Activated effector memory CD4-positive, alpha-beta T cell treated with anti-CD3 and anti-CD28 coated beads, Interleukin-2, amount 50 U/mL, for 16 hours (primary cell): Measurements from ENCODE around the gene GTF2H4.
A peak's percentile ranks its signal among the peaks of the same experiment; 100 is the strongest.
"Not testable (repeated sequence)": the region's sequence is repeated elsewhere in the genome, so short reads cannot be mapped to it uniquely, and the experiment has no call there.

Experiments used
- DNase-seq: peaks from one replicate; pipeline ENCODE4 v3.0.0-alpha.2; 2020

Gene GTF2H4

GRCh38 chr6:30907758-30908591 is at the start of gene GTF2H4:
GTF2H4 (plus strand) TSS chr6:30908207.
- peak; percentile 98 for DNase-seq

- DNase-seq: not testable (repeated sequence)
These were observed 48.3 kb upstream of the GTF2H4 start for GRCh38 chr6:30859726-30860125.

GRCh38 chr6:30861257-30862048 is 46.6 kb upstream of the GTF2H4 start:
- DNase-seq: no peak

- DNase-seq: no peak
These were observed 45.7 kb upstream of the GTF2H4 start for GRCh38 chr6:30862156-30862875.

- no peak for DNase-seq
These were observed 43.7 kb upstream of the GTF2H4 start for GRCh38 chr6:30864325-30864724.

GRCh38 chr6:30869241-30869749 is 38.7 kb upstream of the GTF2H4 start:
- not testable (repeated sequence) for DNase-seq

GRCh38 chr6:30870546-30870945 is 37.5 kb upstream of the GTF2H4 start:
- no peak for DNase-seq

GRCh38 chr6:30871592-30872183 is 36.3 kb upstream of the GTF2H4 start:
- no peak for DNase-seq

GRCh38 chr6:30873137-30873640 is 34.8 kb upstream of the GTF2H4 start:
- DNase-seq: no peak

GRCh38 chr6:30873795-30874194 is 34.2 kb upstream of the GTF2H4 start:
- not testable (repeated sequence) for DNase-seq

- no peak for DNase-seq
These were observed 32.6 kb upstream of the GTF2H4 start for GRCh38 chr6:30875244-30876038.

GRCh38 chr6:30876039-30876730 is 31.8 kb upstream of the GTF2H4 start:
- no peak for DNase-seq

- peak; percentile 90 for DNase-seq
These were observed 30.4 kb upstream of the GTF2H4 start for GRCh38 chr6:30877419-30878262.

GRCh38 chr6:30879684-30880427 is 28.2 kb upstream of the GTF2H4 start:
- DNase-seq: peak; percentile 30

- DNase-seq: peak; percentile 50
These were observed 27.2 kb upstream of the GTF2H4 start for GRCh38 chr6:30880698-30881252.

GRCh38 chr6:30881392-30882203 is 26.4 kb upstream of the GTF2H4 start:
- DNase-seq: peak; percentile 47

GRCh38 chr6:30882204-30882758 is 25.7 kb upstream of the GTF2H4 start:
- no peak for DNase-seq
